OCI-LY7 (cell line): Measurements from ENCODE around the gene LRRFIP2.

Experiments used
- CTCF ChIP-seq: fragments of 200-600 bp; sonication (generic); conservative IDR thresholded peaks from 2 replicates; pipeline ENCODE4 v1.5.1; 2014; ENCODE audit warnings: mild to moderate bottlenecking, antibody characterized with exemption, low read length, moderate library complexity, mixed read lengths
- EZH2phosphoT487 ChIP-seq: fragments of 200-600 bp; sonication (generic); IDR thresholded peaks from 2 replicates; pipeline ENCODE4 v1.6.1; 2018; ENCODE audit warnings: low read depth, borderline replicate concordance, mild to moderate bottlenecking, mixed run types, antibody characterized with exemption, low read length, moderate library complexity, mixed read lengths

DNA sequence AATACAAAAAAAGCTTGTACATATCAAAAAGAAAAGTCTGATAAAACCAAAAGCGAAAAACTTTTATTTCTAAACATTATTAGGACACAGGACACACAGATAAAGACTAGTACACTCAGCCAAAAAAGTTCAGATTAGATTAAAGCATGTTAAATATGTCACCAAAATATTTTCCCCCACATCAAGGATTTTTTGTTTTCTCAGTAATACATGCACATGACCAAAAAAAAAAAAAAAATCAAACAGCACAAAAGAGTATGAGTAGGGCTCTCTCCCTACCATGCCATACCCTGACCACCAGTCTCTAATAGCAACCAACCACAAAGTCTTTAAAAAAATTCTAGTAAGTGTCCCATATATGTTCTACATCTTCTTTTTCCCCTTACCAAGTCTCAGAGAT, 77.4 kb downstream of the LRRFIP2 start:
- no peak for TF ChIP-seq CTCF
- TF ChIP-seq EZH2phosphoT487: no peak
